ENCODE results near the gene LHCGR. TPM values are rescaled to one million over a fixed set of nuclear protein-coding genes. Genes with fewer than 3 reads are reported as not detected.

Gene LHCGR
- 8.3 TPM for total RNA-seq

DNA sequence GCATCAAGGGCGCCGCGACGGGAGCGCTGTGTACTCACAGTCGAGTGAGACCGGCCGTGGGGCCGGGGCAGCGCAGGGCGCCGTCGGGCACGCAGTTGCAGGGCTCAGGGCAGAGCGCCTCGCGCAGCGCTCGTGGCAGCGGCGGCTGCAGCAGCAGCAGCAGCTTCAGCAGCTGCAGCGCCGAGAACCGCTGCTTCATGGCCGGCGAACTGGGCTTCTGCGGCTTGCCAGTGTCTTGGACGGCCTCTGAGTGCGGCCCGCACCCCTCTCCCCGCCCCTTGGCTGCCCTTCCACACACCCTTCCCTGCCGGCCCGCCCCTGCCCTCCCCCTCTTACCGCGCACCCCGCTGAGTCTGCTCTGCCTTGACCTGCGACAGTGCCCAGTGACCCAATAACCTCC, at the start of gene LHCGR:
TSS of gene LHCGR (minus strand) at position 252 of the 400 bp plus-strand sequence. CDS start at position 199, 53 bp downstream.

Other genes starting within 250 kb of the LHCGR start
- gene STON1, start 225.6 kb downstream of the LHCGR start, total RNA-seq, result 81.0 TPM
- gene GTF2A1L, start 137.9 kb downstream of the LHCGR start, total RNA-seq, result 17.0 TPM